ENCODE measurements around the gene LRFN3.
"Not testable (repeated sequence)": the region's sequence is repeated elsewhere in the genome, so short reads cannot be mapped to it uniquely, and the experiment has no call there.

LRFN3 gene

DNA sequence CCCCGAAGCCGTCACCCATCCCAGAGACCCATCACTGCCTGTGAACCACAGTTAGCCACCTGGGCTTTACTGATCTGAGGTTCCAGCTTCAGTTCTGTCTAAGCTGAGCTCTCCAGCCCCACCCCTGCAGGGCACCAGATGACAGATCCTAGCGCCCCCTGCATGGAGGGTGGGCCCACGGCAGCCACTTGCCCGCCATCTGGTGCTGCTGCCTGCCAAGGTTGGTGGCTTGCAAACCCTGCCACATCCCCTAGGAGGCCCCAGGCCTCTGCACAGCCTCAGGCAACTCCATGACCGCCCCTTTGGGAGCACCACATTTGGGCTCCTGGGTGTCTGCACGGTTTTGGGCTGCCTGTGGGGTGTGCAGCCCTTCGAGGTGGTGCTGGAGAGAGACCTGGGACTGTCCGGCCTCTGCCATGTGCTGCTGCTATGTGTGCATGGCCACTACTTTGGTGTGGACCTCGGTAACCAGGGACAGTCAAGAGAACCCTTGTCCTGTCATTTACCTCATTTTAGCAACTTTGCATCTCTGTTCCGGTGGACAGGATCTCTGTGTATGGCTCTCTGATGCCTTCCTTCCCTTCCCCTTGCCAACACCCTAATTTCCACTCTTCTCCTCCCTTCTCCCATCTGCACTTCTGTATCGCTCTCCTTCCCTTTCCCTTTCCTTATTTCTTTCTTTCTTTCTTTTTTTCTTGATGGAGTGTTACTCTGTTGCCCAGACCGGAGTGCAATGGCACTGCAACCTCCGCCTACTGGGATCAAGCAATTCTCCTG is 41.5 kb downstream of the LRFN3 start:
- peak; percentile 63 for DNase-seq (ENCODE audit: low spot score)

DNA sequence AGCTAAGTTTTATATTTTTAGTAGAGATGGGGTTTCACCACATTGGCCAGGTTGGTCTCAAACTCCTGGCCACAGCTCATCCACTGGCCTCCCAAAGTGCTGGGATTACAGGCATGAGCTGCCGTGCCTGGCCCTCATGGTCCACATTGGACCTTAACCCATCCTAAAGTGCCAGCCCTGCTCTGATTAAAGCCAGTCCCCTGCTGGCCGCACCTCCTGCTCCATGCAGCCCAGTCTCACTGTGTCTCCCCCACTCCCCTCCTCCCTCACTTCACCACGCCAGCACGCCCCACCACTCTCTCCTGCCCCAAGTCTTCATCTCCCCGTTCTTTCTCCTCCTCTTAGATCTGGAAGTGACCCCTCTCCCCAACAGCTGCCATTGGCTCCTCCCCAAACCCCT is 42.1 kb downstream of the LRFN3 start:
- DNase-seq (ENCODE audit: low spot score): peak; percentile 59

DNA sequence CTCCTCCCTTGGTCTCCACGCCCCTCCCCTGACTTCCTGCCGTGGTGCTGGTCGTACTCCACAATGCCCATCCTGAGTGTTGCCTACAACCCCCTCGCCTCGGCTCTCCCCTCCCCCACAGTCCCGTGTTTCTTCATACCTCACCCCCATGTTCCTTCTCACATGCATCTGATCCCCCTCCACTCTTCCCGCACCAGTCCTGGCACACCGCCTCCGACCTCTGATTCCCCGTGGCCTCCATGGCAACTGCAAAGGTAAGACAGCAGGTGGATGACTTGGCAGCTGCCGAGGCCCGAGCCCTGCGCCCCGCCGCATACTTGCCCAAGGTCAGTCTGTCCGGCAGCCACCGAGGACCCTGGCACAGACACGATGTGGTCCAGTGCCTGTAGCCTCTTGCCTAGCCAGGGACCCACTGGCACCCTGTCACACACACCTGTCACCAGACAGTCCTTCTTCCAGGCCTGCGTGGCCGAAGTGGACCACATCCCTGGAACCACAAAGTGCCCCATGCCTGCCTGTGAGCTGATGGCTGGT is 42.7 kb downstream of the LRFN3 start:
- DNase-seq (ENCODE audit: low spot score): peak; percentile 38

DNA sequence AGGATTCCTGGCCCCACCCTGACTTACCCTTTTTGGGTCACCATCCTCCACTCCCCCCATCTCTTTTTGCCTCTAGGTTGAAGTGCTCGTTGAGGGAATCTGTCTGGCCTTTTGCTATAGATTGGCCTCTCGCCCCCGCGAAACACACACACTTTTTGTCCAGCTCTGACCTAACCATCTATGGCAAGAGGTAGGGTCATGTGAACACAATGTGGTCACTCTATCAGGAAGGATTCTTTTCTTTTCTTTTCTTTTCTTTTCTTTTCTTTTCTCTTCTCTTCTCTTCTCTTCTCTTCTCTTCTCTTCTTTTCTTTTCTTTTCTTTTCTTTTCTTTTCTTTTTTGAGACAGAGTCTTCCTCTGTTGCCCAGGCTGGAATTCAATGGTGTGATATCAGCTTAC is 44.8 kb downstream of the LRFN3 start:
- DNase-seq (ENCODE audit: low spot score): not testable (repeated sequence)

DNA sequence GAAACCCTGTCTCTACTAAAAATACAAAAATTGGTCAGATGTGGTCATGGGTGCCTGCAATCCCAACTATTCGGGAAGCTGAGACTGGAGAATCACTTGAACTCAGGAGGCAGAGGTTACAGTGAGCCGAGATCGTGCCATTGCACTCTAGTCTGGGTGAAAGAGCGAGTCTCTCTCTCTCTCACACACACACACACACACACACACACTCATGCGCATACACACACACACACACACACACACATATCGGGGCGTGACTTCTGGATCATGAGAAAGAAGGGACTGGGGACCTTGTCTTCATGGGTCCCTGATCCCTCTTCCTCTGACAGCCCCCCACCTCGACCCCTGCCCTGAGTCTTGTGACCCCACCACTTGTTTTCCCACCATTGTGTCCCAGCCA is 47.0 kb downstream of the LRFN3 start:
- DNase-seq (ENCODE audit: low spot score): no peak

DNA sequence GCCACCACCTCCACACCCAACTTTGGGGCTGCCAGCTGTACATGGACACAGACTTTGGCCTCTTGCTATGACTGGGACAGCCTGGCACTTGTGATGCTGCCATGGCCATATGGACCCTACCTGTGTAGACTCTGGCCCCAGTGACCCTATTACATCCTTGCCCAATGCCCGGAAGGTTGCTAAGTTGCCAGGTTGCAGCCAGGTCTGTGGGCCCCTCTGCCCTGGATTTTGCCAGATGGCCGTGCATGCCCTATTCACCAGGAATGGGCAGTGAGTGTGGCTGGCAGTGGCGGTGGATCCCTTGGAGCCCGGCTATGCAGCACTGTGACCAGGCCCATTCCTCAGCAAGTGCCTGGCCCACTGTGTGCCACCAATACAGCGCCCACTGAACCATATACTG is 49.9 kb downstream of the LRFN3 start:
- peak; percentile 62 for DNase-seq (ENCODE audit: low spot score)

DNA sequence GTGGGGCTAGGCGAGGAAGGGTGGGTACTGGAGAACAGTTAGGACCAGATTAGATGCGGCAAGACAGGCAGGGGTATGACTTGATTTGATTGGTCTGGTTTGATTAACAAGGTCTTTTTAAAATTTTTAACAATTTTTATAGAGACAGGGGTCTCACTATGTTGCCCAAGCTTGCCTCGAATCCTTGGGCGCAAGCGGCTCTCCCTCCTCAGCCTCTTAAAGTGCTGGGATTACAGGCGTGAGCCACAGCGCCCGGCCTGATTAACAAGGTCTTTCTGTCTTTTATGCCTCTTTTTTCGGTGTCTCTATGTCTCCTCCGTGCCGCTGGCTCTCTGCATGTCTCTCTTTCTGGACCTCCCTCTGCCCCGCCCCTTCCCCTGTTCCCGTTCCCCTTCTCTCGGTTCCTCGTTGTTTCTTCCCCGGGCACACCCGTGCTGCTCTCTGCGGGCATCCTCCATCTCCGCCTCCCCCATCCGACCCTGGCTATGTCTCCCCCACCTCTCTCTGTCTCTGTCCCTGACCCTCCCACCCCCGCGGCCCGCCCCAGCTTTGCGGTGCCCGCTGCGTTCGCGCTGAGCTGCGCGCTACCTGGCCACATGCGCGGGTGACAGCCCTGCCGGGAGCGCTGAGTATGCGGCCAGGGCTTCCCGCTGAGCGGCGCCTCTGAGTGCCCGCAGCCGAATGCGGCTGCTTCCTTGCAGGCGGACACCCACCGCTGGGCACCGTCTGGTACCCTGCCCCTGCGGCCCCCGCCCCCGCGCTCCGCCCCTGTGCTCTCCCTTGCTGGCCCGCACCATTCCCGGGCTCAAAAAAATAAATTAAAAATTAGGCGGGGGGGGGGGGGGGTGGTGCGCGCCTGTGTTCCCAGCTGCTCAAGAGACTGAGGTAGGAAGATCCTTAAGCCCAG is 50.7 kb downstream of the LRFN3 start:
- peak; percentile 69 for DNase-seq (ENCODE audit: low spot score)

DNA sequence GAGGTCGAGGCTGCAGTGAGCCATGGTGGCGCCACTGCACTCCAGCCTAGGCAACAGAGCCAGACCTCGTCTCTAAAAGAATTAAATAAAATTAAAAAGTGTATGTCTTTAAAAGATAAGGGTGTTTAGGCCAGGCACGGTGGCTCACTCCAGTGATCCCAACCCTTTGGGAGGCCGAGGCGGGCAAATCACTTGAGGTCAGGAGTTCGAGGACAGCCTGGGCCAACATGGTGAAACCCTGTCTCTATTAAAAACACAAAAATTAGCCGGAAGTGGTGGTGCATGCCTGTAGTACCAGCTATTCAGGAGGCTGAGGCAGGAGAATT is 51.4 kb downstream of the LRFN3 start:
- no peak for DNase-seq (ENCODE audit: low spot score)

DNA sequence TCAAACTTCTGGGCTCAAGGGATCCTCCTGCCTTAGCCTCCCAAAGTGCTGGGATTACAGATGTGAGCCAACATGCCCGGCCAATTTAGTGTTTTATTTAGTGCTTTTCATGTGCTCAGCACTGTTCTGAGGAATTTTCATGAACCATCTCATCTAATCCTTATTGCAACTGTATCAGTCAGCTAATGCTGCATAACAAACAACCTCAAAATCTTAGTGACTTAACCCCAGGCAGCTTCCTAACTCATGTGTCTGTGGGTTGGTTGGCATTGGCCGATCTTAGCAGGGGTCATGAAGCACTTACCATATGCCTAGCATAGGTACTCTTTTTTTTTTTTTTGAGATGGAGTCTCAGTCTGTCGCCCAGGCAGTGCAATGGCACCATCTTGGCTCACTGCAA is 52.6 kb downstream of the LRFN3 start:
- no peak for DNase-seq (ENCODE audit: low spot score)

DNA sequence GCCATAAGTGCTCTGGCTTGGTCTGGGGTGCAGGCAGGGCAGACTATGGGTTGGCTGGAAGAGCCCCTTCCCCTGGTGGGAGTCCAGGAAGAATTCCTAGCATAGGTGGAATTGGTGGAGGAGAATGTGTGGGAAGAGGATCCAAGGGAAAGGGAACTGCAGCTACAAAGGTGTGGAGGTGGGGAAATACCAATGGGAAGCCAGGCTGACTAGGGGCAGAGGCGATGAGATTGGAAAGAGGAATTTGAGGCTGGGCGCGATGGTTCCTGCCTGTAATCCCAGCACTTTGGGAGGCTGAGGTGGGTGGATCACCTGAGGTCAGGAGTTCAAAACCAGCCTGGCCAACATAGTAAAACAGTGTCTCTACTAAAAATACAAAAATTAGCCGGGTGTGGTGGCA is 54.0 kb downstream of the LRFN3 start:
- DNase-seq (ENCODE audit: low spot score): no peak

DNA sequence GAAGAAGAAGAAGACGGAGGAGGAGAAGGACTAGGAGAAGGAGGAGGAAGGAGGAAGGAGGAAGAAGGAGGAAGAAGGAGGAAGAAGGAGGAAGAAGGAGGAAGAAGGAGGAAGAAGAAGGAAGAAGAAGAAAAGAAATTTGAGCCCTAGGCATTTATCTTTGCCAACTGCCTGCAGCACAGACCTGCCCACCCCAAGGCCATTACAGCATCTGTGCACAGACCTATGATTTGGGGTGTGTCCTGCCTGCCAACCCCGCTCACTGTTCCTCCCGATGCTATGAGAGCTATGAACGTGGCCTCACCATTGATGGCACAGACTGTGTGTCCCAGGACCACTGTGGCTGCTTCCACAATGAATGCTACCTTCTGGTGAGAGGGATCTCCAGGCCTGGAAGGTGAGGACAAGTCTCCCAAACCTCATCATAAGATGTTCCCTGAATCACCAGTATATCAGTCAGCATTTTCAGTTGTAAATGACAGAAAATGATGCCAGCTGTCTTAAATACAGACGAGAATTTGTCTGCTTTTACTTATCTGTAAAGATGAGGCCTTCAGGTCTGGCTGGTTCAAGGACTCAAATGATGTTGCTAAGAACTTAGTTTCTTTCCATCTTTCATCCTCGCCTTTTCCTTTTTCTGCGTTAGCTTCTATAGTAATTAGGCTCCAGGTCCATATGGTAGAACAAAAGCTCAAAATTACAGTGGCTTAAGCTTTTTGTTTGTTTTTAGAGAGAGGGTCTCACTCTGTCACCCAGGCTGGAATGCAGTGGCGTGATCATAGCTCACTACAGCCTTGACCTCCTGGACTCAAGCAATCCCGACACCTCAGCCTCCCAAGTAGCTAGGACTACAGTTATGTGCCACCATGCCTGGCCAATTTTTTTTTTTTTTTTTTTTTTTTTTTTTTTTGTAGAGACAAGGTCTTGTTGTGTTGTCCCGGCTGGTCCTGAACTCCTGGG is 54.9 kb downstream of the LRFN3 start:
- no peak for DNase-seq (ENCODE audit: low spot score)

DNA sequence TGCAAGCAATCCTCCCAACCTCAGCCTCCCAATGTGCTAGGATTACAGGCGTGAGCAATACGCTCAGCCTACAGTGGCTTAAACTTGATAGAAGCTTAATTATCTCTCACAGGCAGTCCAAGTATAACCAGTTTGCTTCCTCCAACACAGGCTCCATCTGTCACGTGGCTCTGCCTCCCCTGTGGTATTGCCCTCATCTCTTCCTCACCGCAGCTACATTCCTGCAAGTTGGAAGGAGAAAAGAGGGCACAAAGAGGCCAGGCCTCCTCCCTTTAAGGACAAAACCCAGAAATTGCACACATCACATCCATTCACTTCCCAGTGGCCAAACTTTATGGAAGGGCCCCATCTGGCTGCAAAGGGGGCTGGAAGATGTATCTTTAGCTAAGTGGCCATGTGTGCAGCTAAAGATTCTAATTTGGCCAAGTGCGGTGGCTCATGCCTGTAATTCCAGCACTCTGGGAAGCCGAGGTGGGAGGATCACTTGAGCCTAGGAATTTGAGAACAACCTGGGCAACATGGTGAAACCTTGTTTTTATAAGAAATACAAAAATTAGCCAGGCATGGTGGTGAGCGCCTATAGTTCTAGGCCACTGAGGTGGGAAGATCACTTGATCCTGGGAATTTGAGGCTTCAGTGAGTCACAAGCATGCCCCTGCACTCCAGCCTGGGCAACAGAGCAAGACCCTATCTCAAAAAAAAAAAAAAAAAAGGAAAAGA is 55.7 kb downstream of the LRFN3 start:
- no peak for DNase-seq (ENCODE audit: low spot score)

DNA sequence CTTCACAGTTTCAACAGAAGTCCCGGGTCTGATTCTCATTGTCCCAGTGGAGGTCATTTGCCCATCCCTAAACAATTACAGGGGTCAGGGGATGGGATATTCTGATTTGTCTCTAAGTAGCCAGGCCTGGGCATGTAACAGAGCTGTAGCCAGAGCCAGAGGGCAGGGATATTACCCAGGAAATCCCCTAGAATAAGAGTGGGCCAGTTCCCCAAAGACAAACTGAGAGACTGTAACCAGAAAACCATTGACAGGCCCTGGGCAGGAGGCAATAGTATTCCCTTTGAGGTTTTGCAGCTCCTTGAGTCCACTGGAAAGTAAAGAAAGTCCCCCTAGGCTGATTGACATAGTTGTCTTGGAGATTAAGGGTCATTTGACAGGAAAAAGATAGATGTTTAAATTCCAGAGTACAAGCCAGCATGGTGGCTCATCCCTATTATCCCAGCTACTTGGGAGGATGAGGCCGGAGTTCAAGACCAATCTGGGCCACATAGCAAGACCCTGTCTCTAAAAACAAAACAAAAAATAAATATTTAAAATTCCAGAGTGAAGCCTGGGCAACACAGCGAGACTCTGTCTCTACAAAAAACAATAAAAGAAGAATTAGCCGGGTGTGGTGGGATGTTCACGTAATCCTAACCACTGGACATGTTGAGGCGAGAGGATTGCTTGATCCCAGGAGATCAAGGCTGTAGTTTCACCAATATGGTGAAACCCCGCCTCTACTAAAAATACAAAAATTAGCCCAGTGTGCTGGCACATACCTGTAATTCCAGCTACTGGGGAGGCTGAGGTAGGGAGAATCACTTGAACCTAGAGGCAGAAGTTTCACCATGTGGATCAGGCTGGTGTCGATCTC is 57.0 kb downstream of the LRFN3 start:
- DNase-seq (ENCODE audit: low spot score): no peak

DNA sequence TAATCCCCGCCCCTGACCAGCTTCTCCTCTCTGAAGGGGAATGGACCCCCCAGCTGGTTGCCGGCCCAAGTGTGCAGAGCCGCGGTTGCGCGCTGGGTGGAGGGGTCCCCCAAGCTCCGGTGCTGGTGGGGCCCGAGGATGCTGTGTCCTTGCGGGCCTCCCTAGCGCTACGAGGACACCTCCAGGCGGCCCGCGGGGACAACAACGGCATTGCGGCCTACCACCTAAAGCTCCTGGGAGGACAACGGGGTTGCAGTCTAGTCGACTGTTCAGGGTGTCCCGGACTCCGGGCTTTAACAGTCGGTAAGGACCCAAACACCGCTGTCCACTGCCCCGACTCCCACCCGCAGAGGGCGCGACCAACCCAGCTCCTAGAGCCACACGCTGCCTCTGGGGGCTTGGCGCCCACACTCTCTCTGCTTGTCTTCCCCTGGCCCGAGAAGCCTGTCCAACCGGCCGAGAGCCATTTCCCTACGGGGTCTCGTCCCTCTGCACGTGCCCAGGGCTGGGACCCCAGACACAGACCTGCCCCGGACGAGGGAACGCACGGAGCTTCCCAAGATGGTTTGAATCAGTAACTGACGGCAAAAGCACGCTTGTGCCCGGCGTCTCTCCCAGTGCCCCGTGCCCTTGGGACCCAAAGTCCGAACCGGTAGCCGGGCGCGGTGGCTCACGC is 57.9 kb downstream of the LRFN3 start:
- DNase-seq (ENCODE audit: low spot score): peak; percentile 44

Measured in cerebellar cortex (tissue), 1 donor.